ENCODE results near the gene F2RL2.

F2RL2 gene

GRCh38 chr5:76595755-76596481 is 27.3 kb downstream of the F2RL2 start:
- in situ Hi-C loops (cut with MboI; ENCODE audit: low sequenced_read_pairs, unreplicated experiment), result loop anchor here (10.0 kb wide), 1 partner anchor 179 kb away; no protein-coding TSS in a partner anchor
- no peak for TF ChIP-seq CTCF (IDR thresholded peaks at IDR 0.05; ENCODE audit: borderline replicate concordance, control extremely low read depth, extremely low read depth, insufficient read depth, missing control alignments)
- DNase-seq (ENCODE audit: low spot score), result no peak

- no peak for TF ChIP-seq CTCF (IDR thresholded peaks at IDR 0.05; ENCODE audit: borderline replicate concordance, control extremely low read depth, extremely low read depth, insufficient read depth, missing control alignments)
- DNase-seq (ENCODE audit: low spot score), result no peak
- in situ Hi-C loops (cut with MboI; ENCODE audit: low sequenced_read_pairs, unreplicated experiment), result loop anchor here (10.0 kb wide), 1 partner anchor 181 kb away; no protein-coding TSS in a partner anchor
These were observed 29.1 kb downstream of the F2RL2 start for GRCh38 chr5:76594107-76594506.

GRCh38 chr5:76592692-76593091 is 30.5 kb downstream of the F2RL2 start:
- in situ Hi-C loops (cut with MboI; ENCODE audit: low sequenced_read_pairs, unreplicated experiment), result loop anchor here (10.0 kb wide), 1 partner anchor 182 kb away; no protein-coding TSS in a partner anchor
- no peak for TF ChIP-seq CTCF (IDR thresholded peaks at IDR 0.05; ENCODE audit: borderline replicate concordance, control extremely low read depth, extremely low read depth, insufficient read depth, missing control alignments)
- no peak for DNase-seq (ENCODE audit: low spot score)

DNA sequence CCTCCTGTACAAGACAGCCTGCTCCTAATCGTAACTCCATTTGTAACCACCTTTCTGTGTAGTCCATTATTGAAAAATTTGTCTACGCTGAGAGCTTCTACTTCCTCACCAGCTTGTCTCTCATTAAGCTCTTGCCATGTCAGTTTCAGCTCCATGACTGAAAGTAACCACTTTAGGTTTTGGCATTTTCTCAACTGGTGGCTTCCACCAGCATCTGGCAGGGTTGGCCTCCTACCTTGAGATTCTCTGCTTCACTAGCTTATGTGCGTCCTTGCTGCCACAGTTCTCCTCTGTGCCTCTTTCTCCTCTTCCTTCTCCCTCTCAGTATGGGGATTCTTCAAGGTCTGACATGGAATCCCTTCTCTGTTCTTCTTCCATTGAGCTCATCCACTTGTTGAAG is 31.8 kb downstream of the F2RL2 start:
- TF ChIP-seq CTCF (IDR thresholded peaks at IDR 0.05; ENCODE audit: borderline replicate concordance, control extremely low read depth, extremely low read depth, insufficient read depth, missing control alignments), result no peak
- in situ Hi-C loops (cut with MboI; ENCODE audit: low sequenced_read_pairs, unreplicated experiment), result loop anchor here (10.0 kb wide), 1 partner anchor 183 kb away; no protein-coding TSS in a partner anchor
- no peak for DNase-seq (ENCODE audit: low spot score)

DNA sequence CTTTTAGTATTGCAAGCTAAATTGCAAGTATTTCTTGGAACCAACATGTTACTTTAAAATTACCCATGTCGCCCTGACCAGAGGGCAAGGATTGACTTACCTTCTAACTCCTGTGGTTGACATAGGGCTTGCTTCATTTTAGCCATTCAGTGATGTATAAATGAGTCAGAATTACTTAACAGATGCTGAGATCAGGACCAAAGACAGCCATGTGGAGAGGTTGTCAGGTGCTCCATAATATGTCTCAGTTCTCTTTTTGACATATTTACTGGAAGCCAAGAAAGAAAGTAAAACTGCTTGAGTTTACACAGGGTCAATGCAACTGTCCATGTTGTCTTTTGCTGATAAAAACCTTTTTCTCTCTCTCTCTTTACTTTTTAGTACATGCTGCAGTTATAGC is 33.2 kb downstream of the F2RL2 start:
- DNase-seq (ENCODE audit: low spot score), result peak; percentile 42
- in situ Hi-C loops (cut with MboI; ENCODE audit: low sequenced_read_pairs, unreplicated experiment), result loop anchor here (10.0 kb wide), 1 partner anchor 185 kb away; no protein-coding TSS in a partner anchor
- no peak for TF ChIP-seq CTCF (IDR thresholded peaks at IDR 0.05; ENCODE audit: borderline replicate concordance, control extremely low read depth, extremely low read depth, insufficient read depth, missing control alignments)

- in situ Hi-C loops (cut with MboI; ENCODE audit: low sequenced_read_pairs, unreplicated experiment), result no loop called here
- no peak for TF ChIP-seq CTCF (IDR thresholded peaks at IDR 0.05; ENCODE audit: borderline replicate concordance, control extremely low read depth, extremely low read depth, insufficient read depth, missing control alignments)
- DNase-seq (ENCODE audit: low spot score), result no peak
These were observed 36.7 kb downstream of the F2RL2 start for GRCh38 chr5:76586531-76586930.
